HG03095 (cell line): ENCODE data around the gene COMMD9.

Experiments
- ATAC-seq: cut with Tn5 transposase; IDR thresholded peaks from one replicate; pipeline ENCODE4 v1.9.1; 2021; ENCODE audit warnings: moderate library complexity; ENCODE audit not compliant: unreplicated experiment

COMMD9 gene

DNA sequence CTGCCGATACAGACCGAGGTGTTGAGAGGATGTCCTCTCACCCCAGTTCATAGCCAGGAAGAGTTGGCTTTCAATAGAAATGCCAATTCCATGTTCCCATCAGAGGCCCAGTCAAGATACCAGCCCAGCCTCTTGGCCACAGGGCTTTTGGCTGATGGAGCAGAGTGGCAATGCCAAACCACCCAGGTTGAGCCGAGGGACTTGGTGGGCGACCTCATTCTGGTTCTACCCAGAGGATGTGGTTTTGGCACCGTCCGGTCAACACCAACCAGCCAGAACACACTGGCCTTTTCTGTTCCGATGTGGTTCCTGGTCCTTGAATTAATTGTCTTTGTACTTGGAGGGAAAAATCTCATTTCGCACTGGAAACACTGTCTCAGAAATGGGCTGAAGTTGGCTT, 60.5 kb downstream of the COMMD9 start:
- no peak for ATAC-seq

- ATAC-seq = no peak
Measured at GRCh38 chr11:36227044-36227443, 62.2 kb downstream of the COMMD9 start.

GRCh38 chr11:36224209-36224882, 64.9 kb downstream of the COMMD9 start:
- no peak for ATAC-seq

GRCh38 chr11:36222831-36223635, 66.2 kb downstream of the COMMD9 start:
- ATAC-seq = no peak
